GM21576 (cell line): ENCODE results near the gene THRA.

ENCODE experiments used
- ATAC-seq: cut with Tn5 transposase; IDR thresholded peaks from one replicate; pipeline ENCODE4 v1.9.1; 2021; ENCODE audit warnings: mild to moderate bottlenecking, moderate library complexity; ENCODE audit not compliant: unreplicated experiment

Gene THRA

DNA sequence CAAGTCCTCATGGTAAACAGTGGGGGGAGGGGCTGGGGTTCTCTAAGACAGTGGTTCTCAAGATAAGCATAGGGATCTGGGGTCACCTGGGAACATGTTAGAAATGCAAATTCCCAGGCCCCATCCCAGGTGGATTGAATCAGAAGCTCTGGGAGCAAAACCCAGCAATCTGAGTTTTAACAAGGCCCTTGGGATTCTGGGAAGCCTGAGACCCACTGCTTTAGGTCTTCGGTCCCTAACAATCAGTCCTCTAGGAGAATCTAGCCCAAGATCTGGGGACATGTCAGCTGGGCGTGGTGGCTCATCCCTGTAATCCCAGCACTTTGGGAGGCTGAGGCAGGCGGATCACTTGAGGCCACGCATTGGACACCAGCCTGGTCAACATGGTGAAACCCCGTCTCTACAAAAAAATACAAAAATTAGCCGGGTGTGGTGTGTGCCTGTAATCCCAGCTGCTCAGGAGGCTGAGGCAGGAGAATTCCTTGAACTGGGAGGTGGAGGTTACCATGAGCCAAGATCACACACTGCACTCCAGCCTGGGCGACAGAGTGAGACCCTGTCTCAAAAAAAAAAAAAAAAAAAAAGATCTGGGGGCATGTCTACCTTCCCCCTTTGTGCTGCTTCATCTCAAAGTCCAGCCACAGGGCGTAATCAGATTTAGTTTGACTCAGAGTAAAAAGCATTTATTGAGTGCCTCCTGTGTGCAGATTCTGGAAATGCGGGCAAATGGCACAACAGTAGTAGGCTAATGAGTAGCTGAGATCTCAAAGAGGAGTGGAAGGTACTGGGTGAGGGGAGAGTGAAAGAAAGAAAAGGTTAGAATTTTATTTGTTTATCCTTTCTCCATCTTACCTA is 46.4 kb downstream of the THRA start:
- no peak for ATAC-seq

DNA sequence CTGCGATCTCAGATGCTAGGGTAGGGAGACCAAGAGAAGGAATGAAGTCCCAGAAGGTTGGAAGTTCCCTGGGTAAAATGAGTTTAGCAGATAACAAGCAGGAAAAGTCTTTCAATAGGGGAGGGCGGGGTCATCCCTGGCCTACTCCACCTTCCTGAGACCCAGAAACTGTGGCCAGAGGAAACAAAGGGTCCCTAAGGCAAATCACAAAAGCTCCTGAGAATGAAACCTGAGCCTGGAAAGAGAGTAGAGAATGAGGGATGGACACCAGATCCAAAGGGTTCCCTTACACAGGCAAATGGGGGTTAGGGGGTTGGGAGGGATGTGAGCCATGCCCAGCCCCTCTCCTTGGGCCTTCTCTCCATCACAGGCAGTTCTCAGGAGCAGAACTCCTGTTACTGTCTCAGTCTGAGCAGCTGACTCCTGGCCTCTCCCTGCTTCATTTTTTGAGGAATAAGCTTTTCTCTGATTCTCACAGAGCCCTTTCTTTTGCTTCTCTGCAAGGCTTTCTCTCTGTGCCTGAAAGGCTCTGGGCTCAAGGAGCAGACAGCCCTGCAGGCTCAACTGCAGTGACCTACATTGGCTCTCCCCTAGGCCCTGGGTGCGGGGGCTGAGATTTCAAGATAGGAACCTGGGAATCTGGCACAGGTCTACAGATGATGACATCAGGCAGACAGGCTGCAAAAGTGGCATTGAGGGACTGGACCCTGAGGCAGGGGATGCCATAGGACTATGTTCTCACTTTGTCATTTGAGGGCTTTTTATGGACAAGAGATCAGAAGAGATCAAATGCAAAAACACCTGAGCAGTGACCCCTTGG is 47.5 kb downstream of the THRA start:
- no peak for ATAC-seq

DNA sequence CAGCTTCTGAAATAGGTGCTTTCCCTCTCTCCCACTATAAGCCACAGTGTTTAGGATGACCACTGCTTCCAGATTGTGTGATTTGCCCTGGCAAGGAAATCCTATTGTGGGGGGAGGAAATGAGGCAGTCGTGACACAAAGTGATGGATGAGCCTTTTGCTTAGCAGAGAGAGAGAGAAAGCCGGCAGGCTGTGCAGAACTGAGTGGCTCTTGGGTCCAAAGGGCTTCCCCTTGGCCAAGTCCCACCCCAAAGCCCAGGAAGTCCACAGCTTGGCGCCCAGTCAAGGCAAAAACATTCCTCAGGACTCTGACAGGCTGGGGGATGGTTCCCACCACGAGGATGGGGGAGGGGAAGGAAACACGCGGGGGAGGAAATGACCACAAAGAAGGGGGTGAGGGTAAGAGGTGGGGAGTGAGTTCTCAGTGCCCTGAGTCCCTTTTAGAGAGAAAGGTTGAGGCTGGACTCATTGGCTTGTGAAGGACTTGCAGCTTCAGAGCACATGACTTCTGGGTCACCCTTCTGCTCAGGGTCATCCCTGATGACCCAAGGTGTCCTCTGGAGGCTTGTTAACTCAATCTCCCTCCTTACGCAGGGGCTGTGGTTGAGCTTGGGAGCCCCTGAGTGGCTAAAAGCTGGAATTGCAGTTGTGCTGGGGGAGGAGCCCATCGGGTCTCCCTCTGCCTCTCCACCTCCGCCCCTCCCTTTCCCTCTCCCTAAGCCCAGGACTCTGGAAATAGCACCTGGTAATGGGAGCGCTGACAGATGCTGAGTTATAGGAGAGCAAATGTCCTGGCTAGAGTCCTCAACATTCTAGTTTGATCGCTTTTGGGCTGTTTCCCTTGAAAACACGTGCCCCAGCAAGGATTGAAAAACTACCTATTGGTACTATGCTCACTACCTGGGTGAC is 48.7 kb downstream of the THRA start:
- no peak for ATAC-seq

DNA sequence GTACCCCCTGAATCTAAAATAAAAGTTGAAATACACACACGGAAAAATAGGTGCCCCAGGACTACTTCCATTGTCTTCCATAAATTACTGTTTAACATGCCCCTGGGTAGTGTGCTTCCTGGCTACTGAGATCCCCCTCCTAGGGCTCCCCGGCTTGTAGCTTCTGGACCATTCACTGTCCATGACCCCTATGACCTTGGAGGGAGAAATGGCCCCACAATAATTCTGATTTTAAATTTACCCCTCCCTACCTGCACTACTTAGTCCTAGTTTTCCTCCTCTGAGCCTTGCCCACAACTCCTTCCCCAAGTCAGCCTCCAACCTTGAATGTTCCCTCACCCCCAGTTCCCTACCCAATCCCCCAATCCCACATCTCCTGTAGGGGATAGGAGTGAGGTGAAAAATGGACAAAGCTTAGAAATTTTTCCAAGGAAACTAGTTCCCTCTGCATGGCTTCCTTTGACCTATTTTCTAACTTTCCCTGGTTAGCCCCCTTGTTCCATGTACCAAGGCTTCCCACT is 49.5 kb downstream of the THRA start:
- no peak for ATAC-seq

- ATAC-seq: no peak
These were observed 49.9 kb downstream of the THRA start for GRCh38 chr17:40112718-40113109.

GRCh38 chr17:40113110-40113906 is 50.5 kb downstream of the THRA start:
- ATAC-seq: peak; percentile 76

GRCh38 chr17:40113907-40114245 is 51.1 kb downstream of the THRA start:
- no peak for ATAC-seq

DNA sequence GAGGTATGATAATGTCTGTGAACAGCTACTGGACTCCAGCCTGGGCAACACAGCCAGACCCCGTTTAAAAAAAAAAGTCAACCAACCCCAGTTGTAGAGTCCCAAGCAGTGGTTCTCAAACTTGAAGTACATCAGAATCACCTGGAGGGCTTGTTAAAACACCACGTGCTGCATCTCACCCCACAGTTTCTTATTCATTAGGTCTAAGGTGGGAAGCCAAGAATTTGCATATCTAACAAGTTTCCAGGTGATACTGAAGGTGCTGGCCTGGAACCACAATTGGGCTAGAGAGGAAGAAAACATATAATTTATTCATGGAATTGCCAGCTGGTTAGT is 52.3 kb downstream of the THRA start:
- no peak for ATAC-seq

- peak; percentile 60 for ATAC-seq
These were observed 58.7 kb downstream of the THRA start, which contains the start of gene MSL1 for GRCh38 chr17:40121181-40122135. Gene MSL1 (plus strand): TSS chr17:40121971. CDS start chr17:40122613, 642 bp downstream.

DNA sequence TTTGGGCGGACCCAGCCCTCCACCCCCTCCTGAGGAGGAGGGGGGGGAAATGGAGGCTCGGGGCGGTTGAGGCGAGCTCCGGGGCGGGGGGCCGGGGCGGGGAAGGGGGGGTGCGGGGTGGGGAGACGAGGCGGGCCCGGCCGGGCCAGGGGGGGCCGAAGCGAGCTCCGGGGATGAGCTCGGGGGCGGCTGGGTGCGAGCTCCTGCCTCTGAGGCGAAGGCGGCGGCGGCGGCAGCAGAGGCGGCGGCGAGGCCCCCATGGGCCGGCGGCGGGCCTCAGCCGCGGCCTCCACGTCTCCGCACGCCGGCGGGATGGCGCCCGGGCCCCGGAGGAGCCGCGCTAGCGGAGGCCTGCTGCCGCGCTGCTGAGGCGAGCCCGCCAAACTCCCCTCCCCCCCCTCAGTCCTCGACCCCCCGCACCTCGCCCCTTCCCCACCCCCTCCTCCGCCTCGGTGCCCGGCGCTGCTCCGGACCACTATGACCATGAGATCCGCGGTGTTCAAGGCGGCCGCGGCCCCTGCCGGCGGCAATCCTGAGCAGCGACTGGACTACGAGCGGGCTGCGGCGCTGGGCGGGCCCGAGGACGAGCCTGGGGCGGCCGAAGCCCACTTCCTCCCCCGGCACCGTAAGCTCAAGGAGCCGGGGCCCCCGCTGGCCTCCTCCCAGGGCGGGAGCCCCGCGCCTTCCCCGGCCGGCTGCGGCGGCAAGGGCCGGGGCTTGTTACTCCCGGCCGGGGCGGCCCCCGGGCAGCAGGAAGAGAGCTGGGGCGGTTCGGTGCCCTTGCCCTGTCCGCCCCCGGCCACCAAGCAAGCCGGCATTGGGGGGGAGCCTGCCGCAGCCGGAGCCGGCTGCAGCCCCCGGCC is 59.6 kb downstream of the THRA start:
- ATAC-seq: peak; percentile 26

DNA sequence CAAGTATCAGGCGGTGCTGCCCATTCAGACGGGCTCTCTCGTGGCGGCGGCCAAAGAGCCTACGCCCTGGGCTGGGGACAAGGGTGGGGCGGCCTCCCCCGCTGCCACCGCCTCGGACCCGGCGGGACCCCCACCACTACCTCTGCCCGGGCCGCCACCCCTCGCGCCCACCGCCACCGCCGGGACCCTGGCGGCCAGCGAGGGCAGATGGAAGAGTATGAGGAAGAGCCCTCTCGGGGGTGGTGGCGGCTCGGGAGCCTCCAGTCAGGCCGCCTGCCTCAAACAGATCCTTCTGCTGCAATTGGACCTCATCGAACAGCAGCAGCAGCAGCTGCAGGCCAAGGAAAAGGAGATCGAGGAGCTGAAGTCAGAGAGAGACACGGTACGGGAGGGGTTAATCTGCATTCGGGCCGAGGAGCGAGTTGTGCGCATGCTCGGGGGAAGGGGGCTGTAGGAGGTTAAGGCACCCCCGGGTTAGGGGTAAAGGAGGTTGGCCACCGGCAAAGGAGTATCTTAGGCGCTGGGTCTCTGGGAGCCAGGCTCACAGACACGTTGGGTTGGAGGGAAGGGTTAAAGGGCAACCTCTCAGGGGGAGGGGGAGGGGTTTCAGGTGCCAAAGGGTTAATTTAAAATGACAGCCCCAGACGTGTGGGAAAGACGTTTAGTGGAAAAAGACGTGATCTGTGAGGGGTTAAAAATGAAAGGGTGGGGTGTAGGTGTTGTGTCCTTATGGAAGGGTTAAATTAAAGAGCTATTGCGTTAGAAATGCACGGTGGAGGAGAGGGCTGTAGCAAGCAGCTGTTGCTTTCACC is 60.4 kb downstream of the THRA start:
- ATAC-seq: peak; percentile 34

GRCh38 chr17:40123811-40124114 is 61.0 kb downstream of the THRA start:
- no peak for ATAC-seq

GRCh38 chr17:40124279-40125141 is 61.7 kb downstream of the THRA start:
- no peak for ATAC-seq

DNA sequence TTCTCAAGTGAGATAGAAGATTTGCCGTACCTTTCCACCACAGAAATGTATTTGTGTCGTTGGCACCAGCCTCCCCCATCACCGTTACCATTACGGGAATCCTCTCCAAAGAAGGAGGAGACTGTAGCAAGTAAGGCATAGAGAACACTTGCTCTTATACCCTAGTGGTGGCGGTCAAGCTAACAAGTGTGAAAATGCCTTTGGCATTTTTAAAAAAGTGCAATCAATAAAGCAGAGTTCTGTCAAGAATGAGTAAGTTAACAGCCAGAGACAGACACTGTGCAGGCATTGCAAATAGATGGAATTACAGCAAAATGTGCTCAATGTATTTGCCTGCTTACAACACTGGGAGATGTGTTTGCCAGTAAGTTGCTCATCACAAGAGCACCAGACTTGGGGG is 66.7 kb downstream of the THRA start:
- ATAC-seq: no peak

GRCh38 chr17:40130352-40131042 is 67.7 kb downstream of the THRA start:
- no peak for ATAC-seq

GRCh38 chr17:40134184-40134583 is 71.4 kb downstream of the THRA start:
- ATAC-seq: no peak
